BE2C (cell line): ENCODE measurements around the gene IFITM10.

ENCODE experiments used
- DNase-seq: peaks from one replicate; pipeline ENCODE4 v3.0.0-alpha.2; 2020
- H3K27me3 ChIP-seq: fragments of 250-450 bp; sonication (Bioruptor Pico); 2 replicates; pipeline ENCODE4 v1.5.1; 2020; ENCODE audit warnings: mild to moderate bottlenecking
- H3K36me3 ChIP-seq: fragments of 250-450 bp; sonication (Bioruptor Pico); 2 replicates; pipeline ENCODE4 v1.5.1; 2020; ENCODE audit warnings: mild to moderate bottlenecking
- H3K4me1 ChIP-seq: fragments of 250-450 bp; sonication (Bioruptor Pico); 2 replicates; pipeline ENCODE4 v1.5.1; 2020
- H3K4me3 ChIP-seq: 2 replicates; pipeline ENCODE4 v1.5.1; 2011; ENCODE audit warnings: low read depth, low read length
- H3K9me3 ChIP-seq: fragments of 250-450 bp; sonication (Bioruptor Pico); 2 replicates; pipeline ENCODE4 v1.5.1; 2020
- TF ChIP-seq, protein P1 (sequence below): IDR thresholded peaks from 2 replicates; pipeline ENCODE4 v1.5.1; 2012; ENCODE audit warnings: mild to moderate bottlenecking, low read depth, low read length

Gene IFITM10

DNA sequence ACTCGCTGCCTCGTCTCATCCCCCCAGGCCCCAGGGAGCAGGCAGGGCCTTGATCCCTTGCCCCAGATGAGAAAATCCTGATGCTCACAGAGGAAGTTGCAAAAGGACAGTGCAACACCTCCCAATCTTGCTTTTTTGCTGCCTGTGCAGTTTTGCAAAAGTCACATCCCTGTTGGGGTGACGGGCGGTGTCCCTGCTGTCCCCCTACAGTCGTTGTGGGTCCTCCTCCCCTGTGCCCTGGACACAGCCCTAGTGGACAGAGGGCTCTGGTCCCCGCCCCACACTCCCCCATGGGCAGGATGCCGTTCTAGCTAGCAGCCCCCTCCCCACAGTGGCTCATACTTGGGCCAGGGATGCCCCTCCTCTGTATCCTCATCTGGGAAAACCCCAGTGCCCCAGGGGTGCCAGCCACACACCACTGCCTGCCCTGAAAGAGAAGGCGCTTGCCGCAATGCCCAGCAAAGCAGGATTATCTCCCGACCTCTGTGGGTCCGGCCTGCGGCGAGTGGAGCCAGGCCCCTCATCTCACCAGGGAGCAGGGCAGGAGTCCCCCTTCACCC, 31.7 kb upstream of the IFITM10 start:
- no peaks in the 10 kb centered on the region for H3K9me3 ChIP-seq
- no peaks in the 10 kb centered on the region for H3K36me3 ChIP-seq
- no peak overlapping the region for H3K4me3 ChIP-seq
- DNase-seq: no peak
- TF ChIP-seq, protein P1, sequence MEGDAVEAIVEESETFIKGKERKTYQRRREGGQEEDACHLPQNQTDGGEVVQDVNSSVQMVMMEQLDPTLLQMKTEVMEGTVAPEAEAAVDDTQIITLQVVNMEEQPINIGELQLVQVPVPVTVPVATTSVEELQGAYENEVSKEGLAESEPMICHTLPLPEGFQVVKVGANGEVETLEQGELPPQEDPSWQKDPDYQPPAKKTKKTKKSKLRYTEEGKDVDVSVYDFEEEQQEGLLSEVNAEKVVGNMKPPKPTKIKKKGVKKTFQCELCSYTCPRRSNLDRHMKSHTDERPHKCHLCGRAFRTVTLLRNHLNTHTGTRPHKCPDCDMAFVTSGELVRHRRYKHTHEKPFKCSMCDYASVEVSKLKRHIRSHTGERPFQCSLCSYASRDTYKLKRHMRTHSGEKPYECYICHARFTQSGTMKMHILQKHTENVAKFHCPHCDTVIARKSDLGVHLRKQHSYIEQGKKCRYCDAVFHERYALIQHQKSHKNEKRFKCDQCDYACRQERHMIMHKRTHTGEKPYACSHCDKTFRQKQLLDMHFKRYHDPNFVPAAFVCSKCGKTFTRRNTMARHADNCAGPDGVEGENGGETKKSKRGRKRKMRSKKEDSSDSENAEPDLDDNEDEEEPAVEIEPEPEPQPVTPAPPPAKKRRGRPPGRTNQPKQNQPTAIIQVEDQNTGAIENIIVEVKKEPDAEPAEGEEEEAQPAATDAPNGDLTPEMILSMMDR: no peak
- H3K4me1 ChIP-seq: no peaks in the 10 kb centered on the region
- H3K27me3 ChIP-seq: no peaks in the 10 kb centered on the region

DNA sequence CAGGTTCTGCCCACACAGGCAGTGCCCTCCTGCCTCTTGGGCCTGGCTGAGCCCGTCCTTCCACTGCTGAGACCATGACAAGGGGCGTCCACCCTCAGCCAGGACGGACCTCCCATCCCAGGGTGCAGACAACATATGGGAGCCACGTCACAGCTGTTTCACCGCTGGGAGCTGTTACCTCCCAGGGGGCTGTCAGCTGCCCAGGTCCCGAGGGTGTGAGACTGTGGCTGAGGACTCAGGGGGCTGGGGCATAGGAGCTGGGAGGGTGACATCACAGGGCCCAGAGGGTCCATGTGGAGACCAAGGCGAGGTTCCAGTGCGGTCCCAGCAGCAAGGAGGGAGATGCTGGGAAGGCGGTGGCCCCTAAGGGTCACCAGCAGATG, 31.2 kb upstream of the IFITM10 start:
- Histone ChIP-seq H3K27me3 (no peaks in the 10 kb centered on the region), H3K9me3 (no peaks in the 10 kb centered on the region), H3K36me3 (no peaks in the 10 kb centered on the region), H3K4me1 (no peaks in the 10 kb centered on the region), H3K4me3 (no peak overlapping the region)
- DNase-seq: no peak
- TF ChIP-seq, protein P1: no peak

DNA sequence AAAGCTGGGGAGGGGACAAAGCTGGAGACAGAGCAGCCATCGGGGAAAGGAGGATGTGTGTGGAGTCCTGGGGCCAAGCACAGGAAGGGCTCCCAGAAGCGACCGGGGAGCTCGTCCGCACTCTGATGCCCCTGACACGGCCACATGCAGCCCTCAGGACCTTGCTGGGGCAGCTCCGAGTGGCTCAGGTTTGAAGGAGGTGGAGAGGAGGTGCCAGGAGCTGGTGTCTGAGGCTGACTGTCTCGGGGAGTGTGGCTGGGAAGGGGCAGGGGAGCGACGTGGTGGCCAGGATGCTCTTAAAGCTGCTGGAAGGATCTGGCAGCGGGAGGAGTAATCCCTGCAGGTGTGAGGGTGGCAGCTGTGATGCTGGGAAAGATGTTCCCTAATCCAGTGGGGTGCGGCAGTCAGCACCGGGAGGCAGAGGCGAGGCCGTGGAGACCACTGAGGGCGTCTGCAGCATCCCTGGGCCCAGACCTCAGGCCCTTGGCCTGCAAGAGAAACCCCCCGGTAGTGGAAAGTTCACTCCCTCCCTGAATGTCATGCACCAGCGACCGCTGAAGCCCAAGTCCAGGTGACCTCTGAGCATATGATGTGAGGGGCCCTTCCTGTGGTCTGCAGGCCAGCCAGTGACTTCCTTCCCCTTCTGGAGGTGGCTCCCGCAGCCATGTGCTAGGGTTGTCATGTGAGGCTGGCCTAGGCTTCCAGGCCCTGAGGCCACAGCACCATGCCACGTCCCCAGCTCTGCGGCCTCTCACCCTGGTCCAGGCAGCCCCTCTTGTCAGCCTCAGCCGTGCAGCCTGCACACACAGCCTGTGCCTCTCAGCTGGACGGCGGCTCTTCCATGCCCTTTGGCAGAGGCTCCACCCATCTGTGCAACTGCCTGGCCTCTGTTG, 30.6 kb upstream of the IFITM10 start:
- H3K27me3 ChIP-seq: no peaks in the 10 kb centered on the region
- TF ChIP-seq, protein P1: no peak
- no peaks in the 10 kb centered on the region for H3K4me1 ChIP-seq
- DNase-seq: no peak
- H3K36me3 ChIP-seq: no peaks in the 10 kb centered on the region
- H3K4me3 ChIP-seq: no peak overlapping the region
- H3K9me3 ChIP-seq: no peaks in the 10 kb centered on the region

DNA sequence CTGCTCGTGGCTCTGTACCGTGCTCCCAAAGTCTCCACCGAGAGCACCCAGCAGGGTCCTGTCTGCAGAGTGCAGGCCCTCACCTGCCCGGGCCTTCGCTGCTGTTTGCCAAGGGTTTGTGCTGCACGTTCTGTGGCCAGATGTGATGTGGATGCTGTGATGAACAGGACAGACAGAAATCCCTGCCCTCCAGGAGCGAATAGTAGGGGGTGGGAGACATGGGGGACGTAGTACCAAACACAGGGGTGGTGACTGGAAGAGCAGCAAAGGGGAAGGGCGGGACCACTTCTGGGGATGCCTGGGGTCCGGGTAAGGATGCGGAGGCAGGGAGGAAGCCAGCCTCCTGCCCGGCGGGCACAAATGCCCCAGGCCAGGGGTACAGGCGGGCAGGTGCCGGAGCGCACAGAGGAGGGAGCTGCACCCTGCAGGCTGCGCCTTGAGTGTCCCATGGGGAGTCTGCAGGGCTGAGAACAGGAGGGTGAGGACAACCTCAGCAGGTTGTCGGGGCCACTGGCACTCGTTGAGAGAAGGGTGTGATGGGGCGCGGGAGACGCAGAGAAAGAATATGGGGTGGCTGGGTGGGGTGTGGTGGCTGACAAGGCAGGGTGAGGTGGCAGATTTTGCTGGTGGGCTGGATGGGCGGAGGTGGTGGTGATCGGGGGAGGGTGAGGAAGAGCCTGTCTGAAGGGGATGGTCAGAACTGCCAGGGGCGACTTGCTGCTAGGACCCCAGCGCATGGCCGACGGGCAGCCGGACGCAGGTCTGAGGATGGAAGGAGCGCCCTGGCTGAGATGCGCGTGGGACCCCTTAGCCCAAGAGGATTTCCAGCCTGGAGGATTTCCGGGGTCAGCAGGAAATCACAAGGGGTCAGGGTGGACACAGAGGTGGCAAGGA, 29.7 kb upstream of the IFITM10 start:
- no peaks in the 10 kb centered on the region for H3K36me3 ChIP-seq
- TF ChIP-seq, protein P1: no peak
- H3K27me3 ChIP-seq: no peaks in the 10 kb centered on the region
- no peak for DNase-seq
- H3K4me1 ChIP-seq: no peaks in the 10 kb centered on the region
- no peak overlapping the region for H3K4me3 ChIP-seq
- no peaks in the 10 kb centered on the region for H3K9me3 ChIP-seq

DNA sequence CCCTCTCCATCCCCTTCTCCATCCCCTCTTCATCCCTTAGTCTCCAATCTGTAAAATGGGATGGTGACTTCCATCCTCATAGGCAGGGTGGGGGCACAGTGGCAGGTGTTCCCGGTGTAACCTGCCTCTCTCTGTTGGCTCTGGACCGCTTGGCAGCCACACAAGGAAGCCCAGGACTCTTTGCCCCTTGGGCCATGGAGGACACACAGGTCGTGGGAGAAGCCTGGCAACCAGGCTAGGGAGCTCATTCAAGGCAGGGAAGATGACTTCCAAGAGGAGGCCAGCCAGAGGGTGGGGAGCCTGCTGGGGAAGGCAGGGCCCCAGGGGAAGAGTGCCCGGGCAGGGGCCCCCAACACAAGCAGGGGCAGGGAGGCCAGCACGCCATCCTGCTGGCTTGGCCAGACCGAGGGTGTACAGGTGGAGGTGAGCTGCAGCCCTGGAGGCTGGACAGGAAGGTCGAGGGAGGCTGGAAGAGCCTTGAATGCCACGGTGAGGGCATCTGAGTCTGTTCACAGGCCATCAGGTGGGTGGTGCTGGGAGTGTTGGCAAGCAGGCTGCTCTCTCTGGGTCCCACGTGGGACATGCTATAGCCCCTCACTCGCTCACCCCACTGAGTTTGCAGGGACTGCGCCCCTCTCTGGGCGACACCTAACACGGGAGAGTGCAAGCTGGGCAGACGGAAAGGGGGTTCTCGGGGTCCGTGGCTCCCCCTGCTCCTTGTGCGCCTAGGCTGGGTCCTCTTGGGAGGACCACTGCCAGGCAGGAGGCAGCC, 28.8 kb upstream of the IFITM10 start:
- no peak for DNase-seq
- Histone ChIP-seq H3K9me3 (no peaks in the 10 kb centered on the region), H3K4me3 (no peak overlapping the region), H3K4me1 (no peaks in the 10 kb centered on the region), H3K27me3 (no peaks in the 10 kb centered on the region), H3K36me3 (no peaks in the 10 kb centered on the region)
- TF ChIP-seq, protein P1: no peak
